CD4-positive, CD25-positive, alpha-beta regulatory T cell (primary cell): ENCODE data around the gene CCR8. TPM values are rescaled to one million over a fixed set of nuclear protein-coding genes. Genes with fewer than 3 reads are reported as not detected.

ENCODE experiments used
- ATAC-seq, 2 donors: fragments of 150-1000 bp; cut with Tn5 transposase; one replicate each; pipeline ENCODE4 v1.10.0; 2021; ENCODE audit warnings: low read depth in 2 of 2, moderate number of reproducible peaks in 2 of 2, moderate library complexity in 1 of 2
- DNase-seq, 3 donors: peaks; one replicate each; pipeline versions ENCODE4 v3.0.0 to v3.0.0-alpha.2; 2012 to 2022; ENCODE audit warnings: mixed read lengths in 1 of 3
- H3K27ac ChIP-seq: one replicate; pipeline ENCODE4 v1.7.0; 2013; ENCODE audit warnings: mild to moderate bottlenecking, low read length; ENCODE audit not compliant: insufficient read depth, poor library complexity, severe bottlenecking
- H3K27me3 ChIP-seq: one replicate; pipeline ENCODE4 v1.7.0; 2013; ENCODE audit warnings: low read length; ENCODE audit not compliant: control insufficient read depth, insufficient read depth
- H3K36me3 ChIP-seq: one replicate; pipeline ENCODE4 v1.7.0; 2013; ENCODE audit warnings: mild to moderate bottlenecking, low read length, moderate library complexity; ENCODE audit not compliant: control insufficient read depth, insufficient read depth
- H3K4me1 ChIP-seq: 2 replicates; pipeline ENCODE4 v1.7.0; 2013; ENCODE audit warnings: mild to moderate bottlenecking, low read length; ENCODE audit not compliant: insufficient read depth, control insufficient read depth, poor library complexity, severe bottlenecking
- H3K4me3 ChIP-seq: one replicate; pipeline ENCODE4 v1.7.0; 2013; ENCODE audit warnings: low read depth, mild to moderate bottlenecking, low read length, moderate library complexity
- H3K9me3 ChIP-seq, 2 experiments: 1 replicate in 1 of 2; 2 replicates in 1 of 2; pipeline ENCODE4 v1.7.0; 2013; ENCODE audit warnings: low read length in 2 of 2, mild to moderate bottlenecking in 1 of 2, moderate library complexity in 1 of 2; ENCODE audit not compliant: control insufficient read depth in 2 of 2
- H3K27ac Mint-ChIP-seq, 3 donors: one replicate each; pipeline ENCODE4 v1.8.0; 2020 to 2022; ENCODE audit warnings: mild to moderate bottlenecking in 3 of 3, mixed read lengths in 3 of 3, moderate library complexity in 2 of 3
- H3K27me3 Mint-ChIP-seq: one replicate; pipeline ENCODE4 v1.8.0; 2022; ENCODE audit warnings: mild to moderate bottlenecking, mixed read lengths
- H3K36me3 Mint-ChIP-seq: one replicate; pipeline ENCODE4 v1.8.0; 2020; ENCODE audit warnings: mixed read lengths
- H3K4me1 Mint-ChIP-seq, 4 donors: one replicate each; pipeline ENCODE4 v1.8.0; 2020 to 2022; ENCODE audit warnings: mixed read lengths in 4 of 4, mild to moderate bottlenecking in 1 of 4
- H3K4me3 Mint-ChIP-seq, 4 donors: one replicate each; pipeline ENCODE4 v1.8.0; 2020 to 2022; ENCODE audit warnings: mild to moderate bottlenecking in 4 of 4, mixed read lengths in 4 of 4, moderate library complexity in 3 of 4
- H3K9me3 Mint-ChIP-seq, 7 donors: one replicate each; pipeline ENCODE4 v1.8.0; 2020 to 2022; ENCODE audit warnings: mixed read lengths in 7 of 7, mild to moderate bottlenecking in 3 of 7, moderate library complexity in 2 of 7
- polyA plus RNA-seq, 4 donors: library from polyadenylated mRNA; unstranded; fragments of 300-500 nt; fragmentation: Illumina TruSeq; gene quantifications; one replicate each; pipeline ENCODE4 v1.2.3, GENCODE V29; 2021
- total RNA-seq: library from RNA; stranded (reverse); gene quantifications from one replicate; pipeline ENCODE4 v1.2.3, GENCODE V29; 2022

Gene CCR8
- total and polyA plus RNA-seq, 5 donors from 2014 or later: 33.6 to 87.2 (median 53.5) TPM

GRCh38 chr3:39294446-39295183 is 34.9 kb upstream of the CCR8 start:
- Mint-ChIP-seq H3K27ac (peak overlapping the region; percentile 93 to 95 (median 95)), H3K9me3 (peaks cover 0 to 13% (median 4%) of the 10 kb centered on the region in 7 donors), H3K36me3 (peaks cover 10% of the 10 kb centered on the region), H3K27me3 (no peaks in the 10 kb centered on the region), H3K4me1 (peaks cover 10 to 57% (median 31%) of the 10 kb centered on the region in 4 donors), H3K4me3 (peak overlapping the region; percentile 3 to 76 (median 38))
- H3K27me3 ChIP-seq: no peaks in the 10 kb centered on the region
- peak in 2 of 3 donors; percentile 36 to 68 for DNase-seq
- ATAC-seq: peak; percentile 56 to 58
- H3K9me3 ChIP-seq: peaks cover 9 to 14% of the 10 kb centered on the region in 2 experiments
- H3K4me3 ChIP-seq: peak overlapping the region; percentile 51
- no peaks in the 10 kb centered on the region for H3K36me3 ChIP-seq
- H3K4me1 ChIP-seq: peaks cover 28% of the 10 kb centered on the region
- H3K27ac ChIP-seq: peak overlapping the region; percentile 69

- Histone ChIP-seq H3K9me3 (peaks cover 15 to 18% of the 10 kb centered on the region in 2 experiments), H3K36me3 (no peaks in the 10 kb centered on the region), H3K4me1 (peaks cover 28% of the 10 kb centered on the region), H3K4me3 (peak overlapping the region; percentile 51), H3K27ac (peak overlapping the region; percentile 69), H3K27me3 (no peaks in the 10 kb centered on the region)
- H3K36me3 Mint-ChIP-seq: peaks cover 14% of the 10 kb centered on the region
- H3K9me3 Mint-ChIP-seq: peaks cover 0 to 20% (median 8%) of the 10 kb centered on the region in 7 donors
- DNase-seq: peak in 1 of 3 donors; percentile 47
- ATAC-seq: no peak
- no peaks in the 10 kb centered on the region for H3K27me3 Mint-ChIP-seq
- peaks cover 10 to 51% (median 31%) of the 10 kb centered on the region in 4 donors for H3K4me1 Mint-ChIP-seq
- H3K27ac Mint-ChIP-seq: peak overlapping the region; percentile 93 to 95 (median 95)
- peak overlapping the region; percentile 4 to 76 (median 38) for H3K4me3 Mint-ChIP-seq
These were observed 34.2 kb upstream of the CCR8 start for GRCh38 chr3:39295184-39295775.

GRCh38 chr3:39296197-39297077 is 33.1 kb upstream of the CCR8 start:
- H3K4me3 Mint-ChIP-seq: peak overlapping the region in 1 of 4 donors; percentile 16
- peaks cover 14% of the 10 kb centered on the region for H3K36me3 Mint-ChIP-seq
- peak overlapping the region; percentile 69 for H3K27ac ChIP-seq
- H3K27me3 Mint-ChIP-seq: no peaks in the 10 kb centered on the region
- DNase-seq (no peak), ATAC-seq (no peak)
- H3K27me3 ChIP-seq: no peaks in the 10 kb centered on the region
- peaks cover 28% of the 10 kb centered on the region for H3K4me1 ChIP-seq
- peaks cover 15 to 23% of the 10 kb centered on the region in 2 experiments for H3K9me3 ChIP-seq
- H3K36me3 ChIP-seq: no peaks in the 10 kb centered on the region
- H3K4me1 Mint-ChIP-seq: peaks cover 10 to 50% (median 31%) of the 10 kb centered on the region in 4 donors
- no peak overlapping the region for H3K4me3 ChIP-seq
- peaks cover 0 to 30% (median 12%) of the 10 kb centered on the region in 7 donors for H3K9me3 Mint-ChIP-seq
- H3K27ac Mint-ChIP-seq: peak overlapping the region; percentile 76 to 95 (median 95)

GRCh38 chr3:39299279-39299678 is 30.2 kb upstream of the CCR8 start:
- Histone ChIP-seq H3K27me3 (no peaks in the 10 kb centered on the region), H3K4me3 (no peak overlapping the region), H3K36me3 (no peaks in the 10 kb centered on the region), H3K4me1 (peaks cover 20% of the 10 kb centered on the region), H3K9me3 (peaks cover 23 to 29% of the 10 kb centered on the region in 2 experiments), H3K27ac (no peak overlapping the region)
- Mint-ChIP-seq H3K36me3 (peaks cover 25% of the 10 kb centered on the region), H3K27ac (no peak overlapping the region), H3K4me1 (peaks cover 10 to 24% (median 16%) of the 10 kb centered on the region in 4 donors), H3K9me3 (peaks cover 2 to 40% (median 23%) of the 10 kb centered on the region in 7 donors), H3K27me3 (peaks cover 7% of the 10 kb centered on the region), H3K4me3 (no peak overlapping the region)
- no peak for DNase-seq
- no peak for ATAC-seq

GRCh38 chr3:39302178-39302577 is 27.3 kb upstream of the CCR8 start:
- Histone ChIP-seq H3K4me3 (no peak overlapping the region), H3K27ac (no peak overlapping the region), H3K9me3 (peaks cover 25 to 34% of the 10 kb centered on the region in 2 experiments), H3K36me3 (no peaks in the 10 kb centered on the region), H3K27me3 (no peaks in the 10 kb centered on the region), H3K4me1 (no peaks in the 10 kb centered on the region)
- H3K27me3 Mint-ChIP-seq: peaks cover 7% of the 10 kb centered on the region
- peaks cover 3 to 50% (median 27%) of the 10 kb centered on the region in 7 donors for H3K9me3 Mint-ChIP-seq
- peaks cover 18% of the 10 kb centered on the region for H3K36me3 Mint-ChIP-seq
- ATAC-seq (no peak), DNase-seq (no peak)
- peak overlapping the region in 1 of 3 donors; percentile 42 for H3K27ac Mint-ChIP-seq
- no peak overlapping the region for H3K4me3 Mint-ChIP-seq
- no peaks in the 10 kb centered on the region for H3K4me1 Mint-ChIP-seq

GRCh38 chr3:39313289-39313688 is 16.2 kb upstream of the CCR8 start:
- Mint-ChIP-seq H3K27ac (peak overlapping the region in 1 of 3 donors; percentile 43), H3K9me3 (peaks cover 2 to 15% (median 4%) of the 10 kb centered on the region in 7 donors), H3K4me3 (no peak overlapping the region), H3K27me3 (no peaks in the 10 kb centered on the region), H3K4me1 (peaks cover 7 to 23% (median 11%) of the 10 kb centered on the region in 4 donors), H3K36me3 (peaks cover 8% of the 10 kb centered on the region)
- Histone ChIP-seq H3K27me3 (no peaks in the 10 kb centered on the region), H3K4me3 (no peak overlapping the region), H3K36me3 (no peaks in the 10 kb centered on the region), H3K27ac (no peak overlapping the region), H3K4me1 (peaks cover 5% of the 10 kb centered on the region), H3K9me3 (peaks cover 0 to 3% of the 10 kb centered on the region in 2 experiments)
- DNase-seq: no peak
- no peak for ATAC-seq

- Mint-ChIP-seq H3K27me3 (no peaks in the 10 kb centered on the region), H3K4me3 (peak overlapping the region in 1 of 4 donors; percentile 20), H3K4me1 (peaks cover 7 to 35% (median 23%) of the 10 kb centered on the region in 4 donors), H3K36me3 (peaks cover 8% of the 10 kb centered on the region), H3K27ac (peak overlapping the region in 1 of 3 donors; percentile 1), H3K9me3 (peaks cover 2 to 15% (median 5%) of the 10 kb centered on the region in 7 donors)
- H3K4me3 ChIP-seq: no peak overlapping the region
- no peaks in the 10 kb centered on the region for H3K36me3 ChIP-seq
- DNase-seq: no peak
- peak overlapping the region; percentile 55 for H3K27ac ChIP-seq
- no peaks in the 10 kb centered on the region for H3K27me3 ChIP-seq
- H3K4me1 ChIP-seq: peaks cover 11% of the 10 kb centered on the region
- no peak for ATAC-seq
- peaks cover 0 to 3% of the 10 kb centered on the region in 2 experiments for H3K9me3 ChIP-seq
These were observed 14.1 kb upstream of the CCR8 start for GRCh38 chr3:39315420-39315819.
